ENCODE measurements around the gene TCTN1.

GRCh38 chr12:110661337-110661972 lies 47.5 kb downstream of the TCTN1 start:
- no peak for TF ChIP-seq KDM5A (IDR thresholded peaks at IDR 0.05; ENCODE audit: low read length)
- TF ChIP-seq EP300 (IDR thresholded peaks at IDR 0.05; ENCODE audit: borderline replicate concordance in 1 of 2, low read depth in 2 of 2, low read length in 2 of 2) = no peak
- no peak for TF ChIP-seq POLR2A (IDR thresholded peaks at IDR 0.05; ENCODE audit: control extremely low read depth in 1 of 2, low read depth in 2 of 2, low read length in 2 of 2)
- no peak for TF ChIP-seq CTCF (IDR thresholded peaks at IDR 0.05; ENCODE audit: control extremely low read depth in 1 of 3, insufficient read depth in 1 of 3, low read depth in 1 of 3, low read length in 3 of 3)
- TF ChIP-seq SUZ12 (IDR thresholded peaks at IDR 0.05; ENCODE audit: low read length) = no peak
- no peak for TF ChIP-seq MAX (IDR thresholded peaks at IDR 0.05)
- TF ChIP-seq CEBPB (IDR thresholded peaks at IDR 0.05; ENCODE audit: low read depth, low read length) = no peak
- TF ChIP-seq RXRA (IDR thresholded peaks at IDR 0.05; ENCODE audit: insufficient read depth, low read depth, low read length) = no peak
- no peak for TF ChIP-seq POU5F1 (IDR thresholded peaks at IDR 0.05; ENCODE audit: low read depth, low read length)
- TF ChIP-seq SAP30 (IDR thresholded peaks at IDR 0.05; ENCODE audit: insufficient read depth, insufficient replicate concordance, low read length) = no peak
- TF ChIP-seq RAD21 (IDR thresholded peaks at IDR 0.05 in 1 of 2, conservative IDR thresholded peaks at IDR 0.05 in 1 of 2; ENCODE audit: low read depth in 2 of 2, low read length in 2 of 2) = no peak
- TF ChIP-seq ASH2L (IDR thresholded peaks at IDR 0.05; ENCODE audit: low read length) = no peak

All from H1 (cell line).